ENCODE data around the gene RAB12. TPM values are rescaled to one million over a fixed set of nuclear protein-coding genes. Genes with fewer than 3 reads are reported as not detected.

RAB12 gene
- total RNA-seq, 1 experiment from 2014 or later: 32.7 TPM

- Histone ChIP-seq H4K20me1 (ENCODE audit: insufficient read depth) (no peaks in the 10 kb centered on the region), H3K27ac (ENCODE audit: low read depth, low read length) (no peak overlapping the region), H3K27me3 (ENCODE audit: insufficient read depth, low read length) (no peaks in the 10 kb centered on the region), H3K9me2 (ENCODE audit: insufficient read depth) (no peaks in the 10 kb centered on the region), H3K9me3 (ENCODE audit: control insufficient read depth in 1 of 2, insufficient read depth in 1 of 2, low read depth in 1 of 2, low read length in 2 of 2) (peaks cover under 1 to 4% of the 10 kb centered on the region in 2 experiments; a peak in 1 of 4 replicates), H3K4me1 (ENCODE audit: control insufficient read depth in 1 of 2, insufficient read depth in 2 of 2, low read length in 2 of 2) (peaks cover 0 to 6% of the 10 kb centered on the region in 2 experiments; a peak in 1 of 4 replicates), H2AFZ (ENCODE audit: low read depth, low read length, poor library complexity, severe bottlenecking) (no peak overlapping the region), H3K4me2 (ENCODE audit: low read length) (no peak overlapping the region), H3K79me2 (ENCODE audit: insufficient read depth, low read length) (peaks cover 79% of the 10 kb centered on the region), H3K9ac (ENCODE audit: low read length) (no peak overlapping the region), H3K4me3 (replicated peaks in 1 of 2; ENCODE audit: low read depth in 1 of 2, low read length in 2 of 2) (no peak overlapping the region), H3K36me3 (ENCODE audit: control insufficient read depth in 1 of 2, insufficient read depth in 2 of 2, low read length in 2 of 2) (peaks cover 16 to 29% of the 10 kb centered on the region in 2 experiments)
- DNase-seq (ENCODE audit: low read depth, low spot score) (no peak), ATAC-seq (no peak)
- TF ChIP-seq POLR2AphosphoS5 (IDR thresholded peaks at IDR 0.05; ENCODE audit: low read depth, low read length): no peak
- intact Hi-C loops (cut with micrococcal nuclease): no loop called here
- ChIA-PET POLR2A (no interaction called here), RAD21 (ENCODE audit: low non-redundant PET in 1 of 2, low total read pairs in 2 of 2, uncharacterized antibody in 2 of 2, unreplicated experiment in 2 of 2) (no interaction called here), CTCF (no interaction called here)
- BruUV-seq (replicated peaks): no TSS peak
These were observed 17.3 kb downstream of the RAB12 start for GRCh38 chr18:8626414-8627106.

DNA sequence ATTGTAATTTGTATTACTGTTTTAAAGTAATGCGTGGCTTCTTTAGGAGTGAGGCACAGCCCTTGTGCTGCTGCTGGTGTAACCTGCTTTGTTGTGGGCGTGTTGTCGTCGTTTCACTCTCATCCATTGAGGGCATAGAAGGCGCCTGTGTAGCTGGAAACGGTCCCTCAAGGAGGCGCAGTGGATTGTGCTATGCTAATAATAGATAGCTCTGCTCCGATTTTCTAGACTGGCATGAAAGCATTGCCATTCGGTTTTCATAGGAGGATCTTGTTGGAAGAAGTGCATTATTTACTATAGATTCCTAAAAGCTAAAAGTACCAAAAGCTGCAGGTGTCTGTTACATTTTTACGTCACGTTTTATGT, 17.9 kb downstream of the RAB12 start:
- RAD21 ChIA-PET (ENCODE audit: low non-redundant PET in 1 of 2, low total read pairs in 2 of 2, uncharacterized antibody in 2 of 2, unreplicated experiment in 2 of 2): no interaction called here
- H3K4me3 ChIP-seq (replicated peaks in 1 of 2; ENCODE audit: low read depth in 1 of 2, low read length in 2 of 2): no peak overlapping the region
- no peaks in the 10 kb centered on the region for H4K20me1 ChIP-seq (ENCODE audit: insufficient read depth)
- BruUV-seq (replicated peaks): no TSS peak
- ATAC-seq (no peak), DNase-seq (ENCODE audit: low read depth, low spot score) (no peak)
- no peak overlapping the region for H3K4me2 ChIP-seq (ENCODE audit: low read length)
- H3K9ac ChIP-seq (ENCODE audit: low read length): no peak overlapping the region
- H3K27ac ChIP-seq (ENCODE audit: low read depth, low read length): no peak overlapping the region
- intact Hi-C loops (cut with micrococcal nuclease): no loop called here
- CTCF ChIA-PET: no interaction called here
- no peaks in the 10 kb centered on the region for H3K9me3 ChIP-seq (ENCODE audit: control insufficient read depth in 1 of 2, insufficient read depth in 1 of 2, low read depth in 1 of 2, low read length in 2 of 2)
- no peaks in the 10 kb centered on the region for H3K27me3 ChIP-seq (ENCODE audit: insufficient read depth, low read length)
- peaks cover 16 to 29% of the 10 kb centered on the region in 2 experiments for H3K36me3 ChIP-seq (ENCODE audit: control insufficient read depth in 1 of 2, insufficient read depth in 2 of 2, low read length in 2 of 2)
- H2AFZ ChIP-seq (ENCODE audit: low read depth, low read length, poor library complexity, severe bottlenecking): no peak overlapping the region
- H3K4me1 ChIP-seq (ENCODE audit: control insufficient read depth in 1 of 2, insufficient read depth in 2 of 2, low read length in 2 of 2): peaks cover 0 to 6% of the 10 kb centered on the region in 2 experiments; a peak in 1 of 4 replicates
- POLR2A ChIA-PET: interaction anchor here (0.9 kb wide), 1 partner anchor 18 kb away, joined by 3 read pairs; the partner anchor contains the start of gene RAB12
- TF ChIP-seq, protein P1, sequence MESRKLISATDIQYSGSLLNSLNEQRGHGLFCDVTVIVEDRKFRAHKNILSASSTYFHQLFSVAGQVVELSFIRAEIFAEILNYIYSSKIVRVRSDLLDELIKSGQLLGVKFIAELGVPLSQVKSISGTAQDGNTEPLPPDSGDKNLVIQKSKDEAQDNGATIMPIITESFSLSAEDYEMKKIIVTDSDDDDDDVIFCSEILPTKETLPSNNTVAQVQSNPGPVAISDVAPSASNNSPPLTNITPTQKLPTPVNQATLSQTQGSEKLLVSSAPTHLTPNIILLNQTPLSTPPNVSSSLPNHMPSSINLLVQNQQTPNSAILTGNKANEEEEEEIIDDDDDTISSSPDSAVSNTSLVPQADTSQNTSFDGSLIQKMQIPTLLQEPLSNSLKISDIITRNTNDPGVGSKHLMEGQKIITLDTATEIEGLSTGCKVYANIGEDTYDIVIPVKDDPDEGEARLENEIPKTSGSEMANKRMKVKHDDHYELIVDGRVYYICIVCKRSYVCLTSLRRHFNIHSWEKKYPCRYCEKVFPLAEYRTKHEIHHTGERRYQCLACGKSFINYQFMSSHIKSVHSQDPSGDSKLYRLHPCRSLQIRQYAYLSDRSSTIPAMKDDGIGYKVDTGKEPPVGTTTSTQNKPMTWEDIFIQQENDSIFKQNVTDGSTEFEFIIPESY (IDR thresholded peaks at IDR 0.05; ENCODE audit: extremely low read depth, insufficient replicate concordance, low read length): no peak
- no peak for TF ChIP-seq SRF (IDR thresholded peaks at IDR 0.05; ENCODE audit: low read depth)
- no peak for TF ChIP-seq POLR2AphosphoS5 (IDR thresholded peaks at IDR 0.05; ENCODE audit: low read depth, low read length)
- TF ChIP-seq, protein P2, sequence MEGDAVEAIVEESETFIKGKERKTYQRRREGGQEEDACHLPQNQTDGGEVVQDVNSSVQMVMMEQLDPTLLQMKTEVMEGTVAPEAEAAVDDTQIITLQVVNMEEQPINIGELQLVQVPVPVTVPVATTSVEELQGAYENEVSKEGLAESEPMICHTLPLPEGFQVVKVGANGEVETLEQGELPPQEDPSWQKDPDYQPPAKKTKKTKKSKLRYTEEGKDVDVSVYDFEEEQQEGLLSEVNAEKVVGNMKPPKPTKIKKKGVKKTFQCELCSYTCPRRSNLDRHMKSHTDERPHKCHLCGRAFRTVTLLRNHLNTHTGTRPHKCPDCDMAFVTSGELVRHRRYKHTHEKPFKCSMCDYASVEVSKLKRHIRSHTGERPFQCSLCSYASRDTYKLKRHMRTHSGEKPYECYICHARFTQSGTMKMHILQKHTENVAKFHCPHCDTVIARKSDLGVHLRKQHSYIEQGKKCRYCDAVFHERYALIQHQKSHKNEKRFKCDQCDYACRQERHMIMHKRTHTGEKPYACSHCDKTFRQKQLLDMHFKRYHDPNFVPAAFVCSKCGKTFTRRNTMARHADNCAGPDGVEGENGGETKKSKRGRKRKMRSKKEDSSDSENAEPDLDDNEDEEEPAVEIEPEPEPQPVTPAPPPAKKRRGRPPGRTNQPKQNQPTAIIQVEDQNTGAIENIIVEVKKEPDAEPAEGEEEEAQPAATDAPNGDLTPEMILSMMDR (IDR thresholded peaks at IDR 0.05 in 2 of 3, conservative IDR thresholded peaks at IDR 0.05 in 1 of 3; ENCODE audit: borderline replicate concordance in 1 of 3, insufficient read depth in 1 of 3, low read depth in 2 of 3, low read length in 2 of 3): no peak
- no peak for TF ChIP-seq SP1 (IDR thresholded peaks at IDR 0.05; ENCODE audit: low read depth)
- peaks cover 74% of the 10 kb centered on the region for H3K79me2 ChIP-seq (ENCODE audit: insufficient read depth, low read length)
- H3K9me2 ChIP-seq (ENCODE audit: insufficient read depth): no peaks in the 10 kb centered on the region
